Right lobe of liver (tissue), 6 donors: ENCODE results near the gene LAD1. TPM values are rescaled to one million over a fixed set of nuclear protein-coding genes. Genes with fewer than 3 reads are reported as not detected.

ENCODE experiments used
- ATAC-seq, 4 donors: fragments of 200-7000 bp; cut with Tn5 transposase; one replicate each; pipeline ENCODE4 v1.9.1; 2020; ENCODE audit warnings: mild to moderate bottlenecking in 4 of 4, moderate library complexity in 4 of 4
- DNase-seq, 3 donors: peaks; one replicate each; pipeline ENCODE4 v3.0.0-alpha.2; 2020
- H3K27ac ChIP-seq, 3 donors: fragments of 200-600 bp; one replicate each; pipeline ENCODE4 v1.8.0; 2022
- H3K27me3 ChIP-seq, 2 donors: fragments of 200-600 bp; one replicate each; pipeline ENCODE4 v1.8.0; 2022
- H3K36me3 ChIP-seq, 4 donors: fragments of 200-600 bp; sonication (generic) in 1 of 4; one replicate each; pipeline versions ENCODE4 v1.5.1 to v1.8.0; 2017 to 2022; ENCODE audit warnings: control low read depth in 1 of 4
- H3K4me1 ChIP-seq, 4 donors: fragments of 200-600 bp; sonication (generic) in 1 of 4; one replicate each; pipeline versions ENCODE4 v1.5.1 to v1.8.0; 2017 to 2022; ENCODE audit warnings: control low read depth in 1 of 4
- H3K4me3 ChIP-seq, 3 donors: fragments of 200-600 bp; one replicate each; pipeline ENCODE4 v1.8.0; 2022
- H3K9me3 ChIP-seq, 4 donors: fragments of 200-600 bp; sonication (generic) in 1 of 4; one replicate each; pipeline versions ENCODE4 v1.5.1 to v1.8.0; 2017 to 2022; ENCODE audit warnings: control low read depth in 1 of 4
- CTCF ChIP-seq, 4 donors: fragments of 200-600 bp in 3 of 4; fragments of 450-650 bp in 1 of 4; IDR thresholded peaks; one replicate each; pipeline versions ENCODE4 v1.5.1 to v1.8.0; 2016 to 2022; ENCODE audit warnings: antibody characterized with exemption in 4 of 4, mild to moderate bottlenecking in 2 of 4
- POLR2A ChIP-seq: fragments of 450-650 bp; IDR thresholded peaks from one replicate; pipeline ENCODE4 v1.6.1; 2017; ENCODE audit warnings: antibody characterized with exemption, mild to moderate bottlenecking
- WGBS: methylation state at CpG from one replicate; pipeline ENCODE4 v1.1.6; 2018; ENCODE audit warnings: low coverage, low lambda C conversion rate; ENCODE audit not compliant: insufficient coverage; ENCODE audit errors: missing lambda C conversion rate; 5-methylcytosine and 5-hydroxymethylcytosine counted together
- intact Hi-C, 2 donors: fragments of 100-400 bp; cut with DNase I; formaldehyde crosslinking; loops; one replicate each; pipeline versions ENCODE4 v1.11.2 to v1.14.1; 2022
- total RNA-seq, 6 experiments: library from RNA; depleted of rRNA in 2 of 6; stranded (reverse); fragments of >200 nt in 2 of 6; fragmentation: NEBNext Ultra II Directional in 3 of 6; extraction: Animal tissue kit (Norgen Biotek cat#: 25700) in 3 of 6; gene quantifications; one replicate each; pipeline versions ENCODE4 v1.1.0 to v1.2.4, GENCODE V29; 2016 to 2023
- donor health status: DM: no; HTN: yes; CAD: no.
- donor health status: DM: no; HTN: no; CAD: no.
- donor health status: DM: no; HTN: no; CAD: no.
- donor health status: DM: no; HTN: yes; CAD: no.
- donor health status: DM: no; HTN: yes; CAD: no.

Gene LAD1
- total RNA-seq, 6 experiments from 2014 or later = 12.2 to 26.7 (median 19.4) TPM

- ATAC-seq (no peak), DNase-seq (peak in 2 of 3 donors; percentile 7 to 22)
- no peak overlapping the region for H3K27ac ChIP-seq
- no peaks in the 10 kb centered on the region for H3K9me3 ChIP-seq
- intact Hi-C loops = no loop called here
- H3K36me3 ChIP-seq = no peaks in the 10 kb centered on the region
- TF ChIP-seq POLR2A = no peak
- no peak for TF ChIP-seq CTCF (IDR thresholded peaks at IDR 0.05)
- no peaks in the 10 kb centered on the region for H3K4me1 ChIP-seq
- H3K4me3 ChIP-seq = no peak overlapping the region
- 85% methylated on average over 7 of the region's 9 CpGs for WGBS
- no peaks in the 10 kb centered on the region for H3K27me3 ChIP-seq
These were observed 44.8 kb downstream of the LAD1 start for GRCh38 chr1:201354151-201354900.

GRCh38 chr1:201353186-201353940 lies 45.8 kb downstream of the LAD1 start:
- 79% methylated on average over 11 of the region's 13 CpGs for WGBS
- DNase-seq = peak in 2 of 3 donors; percentile 2 to 23
- Histone ChIP-seq H3K27me3 (no peaks in the 10 kb centered on the region), H3K4me3 (no peak overlapping the region), H3K4me1 (no peaks in the 10 kb centered on the region), H3K36me3 (no peaks in the 10 kb centered on the region), H3K27ac (no peak overlapping the region), H3K9me3 (no peaks in the 10 kb centered on the region)
- ATAC-seq = no peak
- intact Hi-C loops = no loop called here
- TF ChIP-seq CTCF (IDR thresholded peaks at IDR 0.05) (no peak), POLR2A (no peak)

GRCh38 chr1:201351617-201352016 lies 47.5 kb downstream of the LAD1 start:
- DNase-seq = no peak
- no peaks in the 10 kb centered on the region for H3K36me3 ChIP-seq
- no peaks in the 10 kb centered on the region for H3K4me1 ChIP-seq
- intact Hi-C loops = no loop called here
- H3K4me3 ChIP-seq = no peak overlapping the region
- no peak overlapping the region for H3K27ac ChIP-seq
- no peak for ATAC-seq
- no peaks in the 10 kb centered on the region for H3K9me3 ChIP-seq
- no peak for TF ChIP-seq CTCF (IDR thresholded peaks at IDR 0.05)
- TF ChIP-seq POLR2A = no peak
- H3K27me3 ChIP-seq = no peaks in the 10 kb centered on the region

- no peaks in the 10 kb centered on the region for H3K4me1 ChIP-seq
- no peak for TF ChIP-seq CTCF (IDR thresholded peaks at IDR 0.05)
- TF ChIP-seq POLR2A = no peak
- no peaks in the 10 kb centered on the region for H3K9me3 ChIP-seq
- intact Hi-C loops = no loop called here
- ATAC-seq (no peak), DNase-seq (peak in 1 of 3 donors; percentile 21)
- WGBS = 20% methylated on average over 1 of the region's 7 CpGs
- no peak overlapping the region for H3K4me3 ChIP-seq
- H3K27ac ChIP-seq = no peak overlapping the region
- no peaks in the 10 kb centered on the region for H3K27me3 ChIP-seq
- no peaks in the 10 kb centered on the region for H3K36me3 ChIP-seq
These were observed 48.2 kb downstream of the LAD1 start for GRCh38 chr1:201350884-201351283.
